ENCODE results near the gene PANX2.

The PANX2 gene

DNA sequence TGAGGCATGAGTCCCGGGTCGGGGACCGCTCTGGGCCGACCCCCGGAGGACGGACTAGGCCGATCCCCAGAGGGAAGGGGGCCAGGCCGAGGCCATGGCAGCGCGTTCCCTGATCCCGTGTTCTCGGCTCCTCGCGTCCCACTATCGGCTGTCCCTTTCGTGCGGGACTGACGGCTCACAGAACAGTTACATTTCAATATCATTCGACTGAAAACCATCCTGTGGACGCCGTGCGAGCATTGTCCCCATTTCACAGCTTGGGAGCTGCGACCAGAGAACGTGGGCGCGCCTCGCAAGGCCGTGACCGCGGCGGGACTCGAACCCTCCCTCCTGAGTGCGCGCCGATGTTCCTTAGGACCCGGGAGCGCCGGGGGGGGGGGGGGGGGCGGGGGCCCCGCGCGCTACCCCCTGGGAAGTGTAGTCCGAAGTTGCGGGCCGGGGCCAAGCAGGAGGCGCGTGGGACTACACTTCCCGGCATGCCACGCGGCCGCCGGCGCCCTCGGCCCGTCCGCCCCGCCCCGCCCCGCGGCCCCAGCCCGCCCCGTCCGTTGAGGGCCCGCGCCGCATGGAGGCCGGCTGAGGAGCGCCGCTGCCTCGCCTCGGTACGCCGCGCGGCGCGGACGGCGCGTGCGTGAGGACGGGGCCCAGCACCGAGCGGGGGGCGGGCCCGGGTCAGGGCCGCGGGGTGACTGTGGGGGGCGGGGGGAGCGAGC, 15.0 kb downstream of the PANX2 start, which contains the start of gene TRABD:
Gene TRABD, plus strand, starts transcription at position 539 of the 713 bp plus-strand sequence. CDS start 7,148 bp downstream, outside the sequence.
- DNase-seq, result peak; percentile 54

DNA sequence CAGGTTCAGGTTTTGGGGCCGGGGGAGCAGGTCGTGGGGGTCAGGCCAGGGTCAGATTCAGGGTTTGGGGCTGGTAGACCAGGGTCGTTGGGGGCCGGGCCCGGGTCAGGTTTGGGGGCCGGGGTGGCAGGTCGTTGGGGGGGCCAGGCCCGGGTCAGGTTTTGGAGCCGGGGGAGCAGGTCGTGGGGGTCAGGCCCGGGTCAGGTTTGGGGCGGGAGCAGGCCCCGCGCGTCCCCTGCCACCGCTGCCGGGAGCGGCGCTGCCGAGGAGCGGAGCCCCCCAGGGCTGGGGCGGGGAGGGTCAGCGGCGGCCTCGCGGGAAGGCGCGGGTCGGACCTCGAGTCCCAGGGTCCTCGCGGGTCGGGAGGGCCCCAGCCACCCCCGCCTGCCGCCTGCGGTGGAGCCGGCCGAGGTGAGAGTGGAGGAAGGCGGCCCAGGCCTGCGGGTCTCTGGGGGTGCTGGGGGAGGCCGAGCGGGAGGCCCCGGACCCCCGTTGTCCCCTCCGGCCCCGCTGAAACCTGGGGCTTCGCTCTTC, 15.7 kb downstream of the PANX2 start:
- DNase-seq, result no peak

DNA sequence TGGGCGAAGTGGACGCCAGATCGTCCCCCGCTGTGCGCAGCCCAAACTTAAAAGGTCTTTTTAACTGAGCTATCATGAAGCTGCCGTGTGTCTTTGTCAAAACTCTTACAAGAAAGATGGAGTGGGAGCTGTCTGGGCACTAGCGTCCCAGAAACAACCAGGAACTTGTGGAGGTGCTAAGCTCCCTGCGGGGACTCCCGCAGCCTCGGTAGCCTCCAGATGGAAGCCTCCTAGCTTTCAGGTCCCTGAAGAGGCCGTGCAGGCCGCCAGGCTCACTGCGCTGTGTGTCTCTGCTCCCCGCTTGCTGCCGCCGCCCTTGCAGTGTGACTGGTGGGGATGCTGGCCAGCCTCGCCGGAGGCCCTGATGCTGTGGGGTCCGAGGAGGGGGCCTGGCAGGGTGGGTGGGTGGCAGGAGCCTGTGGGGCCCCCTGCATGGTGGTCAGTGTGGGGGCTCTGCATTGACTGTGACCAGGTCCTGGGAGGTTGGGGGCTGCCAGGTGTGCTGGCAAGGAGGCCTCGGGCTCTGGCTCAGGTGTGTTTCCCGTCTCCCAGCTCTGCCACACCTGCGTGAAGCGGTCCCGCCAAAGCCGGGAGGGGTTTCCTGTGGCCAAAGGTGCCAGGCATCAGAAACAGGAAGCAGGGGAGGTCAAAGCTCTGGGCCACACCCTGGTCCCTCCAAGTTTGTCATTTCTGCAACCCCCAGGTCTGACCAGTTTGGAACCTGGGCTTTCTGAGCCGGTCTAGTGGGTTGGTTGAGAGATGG, 16.4 kb downstream of the PANX2 start:
- DNase-seq, result no peak

DNA sequence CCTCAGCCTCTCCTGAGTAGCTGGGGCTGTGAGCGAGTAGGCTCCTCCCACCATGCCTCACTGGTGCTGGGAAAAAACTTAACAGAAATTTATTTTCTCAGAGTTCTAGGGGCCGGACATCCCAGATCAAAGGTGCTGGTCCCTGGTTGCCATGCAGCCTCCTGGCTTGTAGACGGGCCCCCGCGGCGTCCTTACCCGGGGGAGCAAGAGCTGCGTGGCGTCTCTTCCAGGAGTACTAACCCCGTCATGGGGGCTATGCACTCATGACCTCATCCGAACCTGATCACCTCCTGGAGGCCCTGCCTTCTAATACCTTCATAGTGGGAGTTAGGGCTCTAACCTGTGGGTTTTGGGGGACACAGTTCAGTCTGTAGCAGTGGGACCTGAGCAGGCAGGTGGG, 17.8 kb downstream of the PANX2 start:
- DNase-seq, result no peak

DNA sequence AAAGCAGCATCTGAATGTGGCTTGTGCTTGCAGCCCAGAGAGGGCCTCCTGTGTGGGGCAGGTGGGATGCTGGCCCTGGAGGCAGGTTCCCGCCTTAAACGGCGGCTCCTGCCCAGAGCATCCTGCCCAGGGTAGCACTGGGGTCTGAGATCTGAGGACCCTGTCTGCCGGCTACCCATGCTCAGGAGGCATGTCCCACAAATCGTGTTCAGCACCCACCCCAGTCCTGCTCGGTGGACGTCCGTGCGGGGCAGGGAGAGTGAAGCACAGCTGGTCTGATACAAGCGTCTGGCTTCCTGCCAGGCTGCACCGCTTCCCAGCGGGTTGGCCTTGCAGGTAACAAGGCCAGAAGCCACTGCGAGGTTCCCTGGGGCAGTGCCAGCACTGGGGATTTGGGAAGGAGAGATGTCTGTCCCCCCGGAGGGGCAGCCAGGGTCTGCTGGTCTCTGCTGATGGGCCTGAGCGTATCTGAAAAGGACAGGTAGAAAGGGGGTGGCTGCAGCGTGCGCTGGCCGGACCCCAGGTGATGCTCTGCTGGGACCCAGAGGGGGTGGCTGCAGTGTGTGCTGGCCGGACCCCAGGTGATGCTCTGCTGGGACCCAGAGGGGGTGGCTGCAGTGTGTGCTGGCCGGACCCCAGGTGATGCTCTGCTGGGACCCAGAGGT, 18.8 kb downstream of the PANX2 start:
- no peak for DNase-seq

DNA sequence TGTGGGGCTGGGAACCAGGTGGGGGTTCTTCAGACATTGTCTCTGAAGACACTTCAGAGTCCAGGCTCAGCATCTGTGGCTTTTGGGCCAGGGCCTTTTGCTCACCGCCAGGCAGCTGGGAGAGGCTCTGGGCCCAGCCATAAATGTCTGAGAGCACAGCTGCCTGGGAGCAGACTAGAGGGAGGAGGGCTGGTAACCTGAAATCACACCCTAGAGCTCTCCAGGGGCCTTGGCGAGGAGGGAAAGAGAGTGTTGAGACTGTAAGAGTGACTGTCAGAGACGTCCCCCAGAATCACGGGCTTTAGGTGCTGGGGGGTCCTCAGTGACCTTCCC, 19.3 kb downstream of the PANX2 start:
- no peak for DNase-seq

DNA sequence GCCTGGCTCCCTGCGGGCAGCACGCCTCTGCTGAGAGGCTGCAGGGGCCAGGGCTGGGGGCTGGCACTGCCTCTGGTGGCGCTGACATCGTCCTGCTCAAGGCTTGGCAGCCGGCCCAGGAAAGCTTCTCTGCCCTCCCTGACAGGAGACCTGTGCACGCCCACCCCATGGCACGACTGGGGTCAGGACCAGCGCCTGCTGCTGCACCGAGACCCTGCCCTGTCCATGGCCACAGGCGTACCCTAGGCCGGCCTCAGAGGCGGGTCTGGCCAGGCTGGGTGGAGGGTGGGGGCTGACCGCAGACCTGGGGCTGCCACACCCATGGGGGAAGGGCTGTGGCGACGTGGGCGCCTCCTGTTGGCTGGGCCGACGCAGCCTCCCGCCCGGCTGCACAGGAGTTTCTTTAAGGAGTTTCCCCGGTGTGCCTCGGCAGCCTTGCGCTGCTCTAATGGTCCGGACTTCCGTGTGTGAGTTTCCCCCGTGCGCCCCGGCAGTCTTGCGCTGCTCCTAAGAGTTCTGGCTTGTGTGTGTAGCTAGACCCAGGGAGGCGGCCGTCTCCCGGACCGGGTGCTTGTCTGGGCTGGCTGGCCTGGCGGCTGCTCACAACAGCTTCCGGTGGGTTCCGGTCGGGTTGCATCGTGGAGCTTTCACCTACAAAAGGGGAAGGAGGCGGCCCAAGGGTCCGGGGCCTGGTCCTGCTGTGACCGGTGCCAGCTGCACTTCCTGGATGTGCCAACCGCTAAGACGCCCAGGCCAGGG, 19.8 kb downstream of the PANX2 start:
- DNase-seq, result no peak

DNA sequence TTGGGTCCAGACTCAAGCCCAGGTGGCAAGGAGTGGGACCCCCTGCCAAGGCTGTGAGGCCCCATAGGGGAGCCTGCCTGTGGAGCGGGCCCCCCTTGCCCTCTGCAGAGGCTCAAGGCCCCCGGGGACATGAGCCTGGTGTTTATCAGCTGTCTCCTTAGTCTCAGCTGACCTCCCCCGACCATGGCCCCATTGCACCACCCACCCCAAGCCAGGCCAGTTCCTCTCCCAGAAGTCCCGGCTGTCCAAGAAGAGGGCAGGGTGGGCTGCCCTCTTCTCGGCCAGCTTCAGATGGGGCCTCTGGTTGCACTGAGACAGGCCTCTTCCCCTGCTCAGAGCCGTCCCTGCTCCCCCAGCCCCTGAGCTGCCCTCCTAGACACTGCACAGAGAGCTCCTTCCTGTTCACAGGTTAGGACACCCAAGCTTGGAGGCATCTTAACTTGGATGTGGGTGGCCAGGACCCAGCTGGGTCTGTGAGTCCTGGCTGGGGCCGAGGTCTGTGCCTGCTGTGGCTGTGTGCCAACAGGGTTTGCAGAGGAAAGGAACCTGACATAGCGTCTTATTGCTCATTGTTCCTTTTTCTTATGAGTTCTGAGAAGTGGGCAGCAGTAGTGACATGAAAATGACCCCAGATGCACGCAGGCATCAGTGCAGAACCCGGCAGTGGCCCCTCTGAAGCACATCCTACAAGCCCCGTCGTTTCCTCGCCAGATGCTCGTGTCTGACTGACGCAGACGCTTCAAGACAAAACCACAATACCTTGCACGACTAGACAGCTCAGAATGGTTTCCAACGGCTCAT, 20.6 kb downstream of the PANX2 start:
- no peak for DNase-seq

DNA sequence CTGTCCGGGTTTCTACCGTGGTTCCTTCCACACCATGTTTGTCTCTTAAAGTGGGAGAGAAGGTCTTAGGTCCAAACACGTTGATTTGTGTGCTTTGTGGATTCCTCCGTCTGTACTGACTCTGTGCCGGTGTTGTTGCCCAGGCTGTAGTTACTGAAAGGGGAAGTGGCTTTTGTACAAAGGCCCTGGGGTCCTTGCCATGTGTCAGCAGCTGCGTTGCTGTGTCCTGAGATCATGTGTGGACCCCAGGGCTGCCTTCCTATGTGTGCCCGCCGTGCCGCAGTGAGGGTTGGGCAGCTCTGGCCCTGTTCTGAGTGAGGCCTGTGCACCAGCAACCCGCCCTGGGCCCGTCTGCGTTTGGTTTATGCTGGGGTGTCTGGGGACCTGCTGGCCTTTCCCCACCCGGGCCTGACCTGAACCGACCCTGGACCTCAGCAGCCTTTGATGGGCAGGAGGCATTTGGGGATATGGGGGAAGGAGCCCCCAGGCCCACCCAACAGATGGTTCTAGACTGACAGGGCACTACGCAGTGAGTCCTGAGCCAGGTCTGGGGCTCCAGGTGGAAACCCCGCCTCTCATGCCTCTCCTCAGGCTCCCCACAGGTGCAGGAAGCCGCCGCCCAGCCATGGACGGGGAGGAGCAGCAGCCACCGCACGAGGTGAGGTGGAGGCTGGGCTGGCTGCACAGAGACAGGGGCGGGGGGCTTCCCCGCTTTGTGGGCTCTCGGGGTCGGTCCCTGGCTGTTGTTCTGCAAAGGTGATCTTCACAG, 22.1 kb downstream of the PANX2 start:
- DNase-seq, result no peak

DNA sequence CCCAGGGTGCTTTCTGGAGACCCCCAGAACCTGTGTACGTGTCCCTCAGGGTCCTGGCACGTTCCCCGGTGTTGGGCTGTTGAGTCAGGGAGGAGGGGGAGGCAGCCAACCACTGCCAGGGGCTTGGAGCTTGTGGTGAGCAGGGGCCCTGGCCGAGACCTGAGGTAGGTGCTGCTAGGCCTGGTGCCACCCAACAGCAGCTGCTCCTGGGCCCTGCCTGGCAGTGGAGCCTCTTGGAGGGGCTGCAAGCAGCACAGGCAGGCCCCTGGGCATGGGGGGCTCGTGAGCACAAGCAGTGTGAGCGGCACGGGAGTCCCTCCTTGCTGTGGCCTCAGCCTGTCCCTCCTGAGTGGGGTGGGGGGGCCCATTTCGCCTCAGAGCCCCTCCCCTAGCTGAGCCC, 23.1 kb downstream of the PANX2 start:
- DNase-seq, result no peak

DNA sequence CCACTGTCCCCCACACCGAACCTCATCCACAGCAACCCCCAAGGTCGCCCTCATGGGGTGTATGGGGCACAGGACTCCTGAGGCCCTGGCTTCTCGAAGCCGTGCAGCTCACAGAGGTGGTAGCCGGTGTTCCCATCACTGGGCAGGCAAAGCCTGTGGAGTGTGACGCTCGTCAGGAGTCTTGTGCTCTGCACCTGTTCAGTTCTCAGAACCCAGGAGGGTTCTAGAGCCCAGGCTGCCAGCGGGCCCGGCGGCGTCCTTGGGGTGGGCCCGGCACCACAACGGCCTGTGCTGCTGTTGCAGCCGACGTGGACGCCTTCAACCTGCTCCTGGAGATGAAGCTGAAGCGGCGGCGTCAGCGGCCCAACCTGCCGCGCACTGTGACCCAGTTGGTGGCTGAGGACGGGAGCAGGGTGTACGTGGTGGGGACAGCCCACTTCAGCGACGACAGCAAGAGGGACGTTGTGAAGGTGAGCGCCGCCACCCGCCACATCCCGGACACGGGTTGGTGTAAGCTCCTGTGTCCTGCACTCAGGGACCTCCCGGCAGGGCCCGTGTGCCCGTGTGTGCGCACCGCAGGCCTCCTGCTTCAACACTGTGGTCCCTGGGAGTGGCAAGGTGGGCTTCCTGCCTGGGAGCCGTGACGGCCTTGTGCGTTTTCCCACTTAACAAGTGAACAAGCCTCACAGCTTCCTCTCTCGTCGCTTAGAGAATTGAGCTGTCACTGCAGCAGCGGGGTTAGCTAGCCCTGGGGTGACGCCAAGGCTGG, 23.7 kb downstream of the PANX2 start:
- no peak for DNase-seq

DNA sequence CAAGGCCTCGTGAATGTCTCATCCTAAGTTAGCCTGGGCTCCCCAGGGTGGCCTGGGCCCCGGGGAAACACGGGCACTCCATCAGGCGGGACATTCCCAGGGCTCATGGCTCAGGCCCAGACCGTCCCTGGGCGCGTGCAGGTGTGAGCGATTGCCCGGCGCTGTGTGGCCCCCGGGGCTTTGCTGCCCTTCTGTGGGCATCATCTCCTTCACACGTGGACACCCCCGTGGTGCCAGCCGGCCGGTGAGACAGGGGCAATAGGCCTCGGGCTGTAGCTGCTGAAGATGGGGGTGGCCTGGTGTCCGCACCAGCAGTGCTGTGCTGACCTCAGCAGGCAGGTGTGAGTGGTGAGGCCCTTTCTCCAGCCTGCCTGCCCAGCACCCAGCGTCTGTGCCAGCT, 25.7 kb downstream of the PANX2 start:
- no peak for DNase-seq

DNA sequence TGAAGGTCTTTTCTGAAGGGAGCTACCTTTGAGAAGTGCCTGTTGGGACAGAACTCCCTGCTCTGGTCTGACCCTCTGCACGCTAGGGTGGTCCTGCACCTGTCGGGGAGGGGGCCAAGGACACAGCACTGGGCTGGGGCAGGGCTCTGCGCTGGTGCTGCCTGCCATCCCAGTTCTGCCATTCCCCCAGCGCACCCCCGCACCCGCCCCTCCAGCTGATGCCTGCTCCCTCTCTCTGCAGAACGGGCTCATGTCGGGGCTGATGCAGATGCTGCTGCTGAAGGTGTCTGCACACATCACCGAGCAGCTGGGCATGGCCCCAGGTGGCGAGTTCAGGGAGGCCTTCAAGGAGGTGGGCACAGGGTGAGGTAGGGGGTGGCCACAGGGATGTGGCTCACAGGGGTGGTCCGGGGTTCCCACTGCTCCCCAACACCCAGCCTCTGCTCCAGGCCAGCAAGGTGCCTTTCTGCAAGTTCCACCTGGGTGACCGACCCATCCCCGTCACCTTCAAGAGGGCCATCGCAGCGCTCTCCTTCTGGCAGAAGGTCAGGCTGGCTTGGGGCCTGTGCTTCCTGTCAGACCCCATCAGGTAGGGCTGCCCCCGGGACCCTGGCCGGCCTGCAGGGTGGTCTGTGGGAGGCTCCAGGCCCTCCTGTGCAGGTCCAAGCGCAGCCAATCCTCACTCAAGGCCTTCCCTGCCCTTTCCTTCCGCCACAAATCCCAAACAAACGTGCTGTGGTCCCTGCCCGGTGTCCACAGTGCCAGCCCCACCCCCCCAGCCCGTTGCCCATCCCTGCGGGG, 26.7 kb downstream of the PANX2 start:
- DNase-seq, result no peak

DNA sequence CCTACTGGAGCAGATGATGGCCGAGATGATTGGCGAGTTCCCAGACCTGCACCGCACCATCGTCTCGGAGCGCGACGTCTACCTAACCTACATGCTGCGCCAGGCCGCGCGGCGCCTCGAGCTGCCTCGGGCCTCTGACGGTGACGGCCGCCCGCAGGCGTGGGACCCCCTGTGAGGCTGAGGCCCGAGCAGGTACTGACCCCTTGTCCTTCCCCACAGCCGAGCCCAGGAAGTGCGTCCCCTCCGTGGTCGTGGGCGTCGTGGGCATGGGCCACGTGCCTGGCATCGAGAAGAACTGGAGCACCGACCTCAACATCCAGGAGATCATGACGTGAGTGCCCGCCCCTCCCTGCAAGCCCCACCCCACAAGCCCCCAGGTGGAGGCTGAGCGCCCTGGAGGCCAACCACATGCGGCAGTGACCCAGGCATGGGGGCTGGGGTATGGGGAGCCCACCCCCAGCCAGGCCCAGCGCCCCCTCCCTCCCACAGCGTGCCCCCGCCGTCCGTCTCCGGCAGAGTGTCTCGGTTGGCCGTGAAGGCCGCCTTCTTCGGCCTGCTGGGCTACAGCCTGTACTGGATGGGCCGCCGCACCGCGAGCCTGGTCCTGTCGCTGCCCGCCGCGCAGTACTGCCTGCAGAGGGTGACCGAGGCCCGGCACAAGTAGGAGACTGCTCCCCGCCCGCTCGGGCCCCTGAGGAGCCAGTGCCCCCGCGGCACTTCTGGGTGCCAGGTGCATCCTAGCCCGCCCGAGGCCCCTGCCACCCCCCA, 27.5 kb downstream of the PANX2 start:
- no peak for DNase-seq

DNA sequence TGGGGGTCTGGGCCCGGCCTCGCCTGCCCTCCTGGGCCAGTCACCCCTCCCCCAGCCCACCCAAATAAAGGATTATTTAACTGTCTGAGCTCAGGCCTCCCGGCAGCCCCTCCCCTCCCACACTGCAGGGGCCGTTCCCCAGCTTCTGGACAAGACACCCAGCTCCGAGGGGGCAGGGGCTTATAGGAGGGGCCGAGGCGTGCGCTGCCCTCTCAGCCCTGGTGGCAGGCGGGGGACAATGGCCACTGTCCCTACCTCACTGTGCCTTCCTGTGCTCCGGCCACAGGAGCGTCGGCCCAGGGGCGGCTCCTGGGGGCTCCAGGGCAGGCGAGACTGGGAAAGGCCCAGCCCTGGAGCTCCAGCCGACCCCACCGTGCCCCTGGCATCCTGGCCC, 28.1 kb downstream of the PANX2 start:
- no peak for DNase-seq

DNA sequence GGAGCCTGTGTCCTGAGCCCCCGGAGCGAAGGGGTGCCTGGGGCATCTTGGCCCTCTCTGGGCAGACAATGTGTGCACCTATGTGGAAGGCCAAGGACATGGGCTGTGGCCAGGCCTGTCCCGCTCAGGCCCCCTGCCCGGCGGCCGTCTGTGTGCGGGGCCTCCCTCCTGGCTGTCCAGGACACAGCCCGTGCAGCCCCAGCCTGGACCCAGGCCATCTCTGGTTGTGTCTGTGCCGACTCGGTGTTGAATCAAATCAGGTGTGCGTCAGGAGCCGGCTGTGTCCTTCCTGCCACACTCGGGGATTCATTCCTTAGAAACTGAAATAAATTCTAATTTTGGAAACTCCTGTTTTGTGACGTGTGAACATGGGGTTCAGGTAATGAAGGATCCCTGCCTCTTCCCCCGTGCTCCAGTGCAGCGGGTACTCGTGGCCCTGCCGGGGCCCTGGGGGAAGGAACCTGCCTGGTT, 28.8 kb downstream of the PANX2 start:
- DNase-seq, result no peak

DNA sequence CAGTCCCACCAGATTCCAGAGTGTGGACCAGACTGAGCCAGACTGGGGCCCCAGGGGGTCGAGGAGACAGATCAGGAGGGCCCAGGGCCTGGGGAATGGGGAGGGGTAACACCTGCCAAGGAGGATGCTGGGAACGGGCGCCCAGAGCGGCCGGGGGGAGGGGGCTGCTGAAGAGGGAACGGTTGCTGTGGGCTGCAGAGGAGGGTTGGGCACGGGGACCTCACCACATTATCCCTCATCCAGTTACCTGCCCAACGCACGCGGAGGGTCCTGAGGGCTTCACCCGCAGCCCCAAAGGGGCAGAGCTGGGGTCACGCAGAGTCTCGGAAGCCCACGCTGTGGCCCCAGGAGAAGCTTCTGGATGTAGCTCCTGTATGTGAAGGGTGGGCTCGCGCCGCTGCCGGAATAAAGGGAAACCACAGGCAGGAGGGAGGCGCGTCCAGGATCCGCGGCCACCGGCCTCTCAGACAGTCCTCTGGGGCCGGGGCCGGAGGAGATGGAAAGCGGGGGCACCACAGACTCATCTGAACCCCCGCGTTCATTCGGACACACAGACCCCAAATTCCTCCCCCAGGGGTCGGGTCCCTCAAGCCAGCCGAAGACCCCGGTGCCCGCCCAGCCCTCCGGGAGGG, 29.4 kb downstream of the PANX2 start:
- DNase-seq, result no peak
